ENCODE measurements around the gene SUCLG2. TPM values are rescaled to one million over a fixed set of nuclear protein-coding genes. Genes with fewer than 3 reads are reported as not detected.
A peak's percentile ranks its signal among the peaks of the same experiment; 100 is the strongest.

SUCLG2 gene, protein sequence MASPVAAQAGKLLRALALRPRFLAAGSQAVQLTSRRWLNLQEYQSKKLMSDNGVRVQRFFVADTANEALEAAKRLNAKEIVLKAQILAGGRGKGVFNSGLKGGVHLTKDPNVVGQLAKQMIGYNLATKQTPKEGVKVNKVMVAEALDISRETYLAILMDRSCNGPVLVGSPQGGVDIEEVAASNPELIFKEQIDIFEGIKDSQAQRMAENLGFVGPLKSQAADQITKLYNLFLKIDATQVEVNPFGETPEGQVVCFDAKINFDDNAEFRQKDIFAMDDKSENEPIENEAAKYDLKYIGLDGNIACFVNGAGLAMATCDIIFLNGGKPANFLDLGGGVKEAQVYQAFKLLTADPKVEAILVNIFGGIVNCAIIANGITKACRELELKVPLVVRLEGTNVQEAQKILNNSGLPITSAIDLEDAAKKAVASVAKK
- total RNA-seq (ENCODE audit: unreplicated experiment): 33.8 TPM
- long read RNA-seq, transcript SUCLG2-201 (11 exons, 2,352 nt): major isoform, 28 of 32 reads
- long read RNA-seq, partial matches to known transcripts: 0 of 32 reads
- long read RNA-seq, other reads (novel, unspliced or antisense): 4 of 32 reads

DNA sequence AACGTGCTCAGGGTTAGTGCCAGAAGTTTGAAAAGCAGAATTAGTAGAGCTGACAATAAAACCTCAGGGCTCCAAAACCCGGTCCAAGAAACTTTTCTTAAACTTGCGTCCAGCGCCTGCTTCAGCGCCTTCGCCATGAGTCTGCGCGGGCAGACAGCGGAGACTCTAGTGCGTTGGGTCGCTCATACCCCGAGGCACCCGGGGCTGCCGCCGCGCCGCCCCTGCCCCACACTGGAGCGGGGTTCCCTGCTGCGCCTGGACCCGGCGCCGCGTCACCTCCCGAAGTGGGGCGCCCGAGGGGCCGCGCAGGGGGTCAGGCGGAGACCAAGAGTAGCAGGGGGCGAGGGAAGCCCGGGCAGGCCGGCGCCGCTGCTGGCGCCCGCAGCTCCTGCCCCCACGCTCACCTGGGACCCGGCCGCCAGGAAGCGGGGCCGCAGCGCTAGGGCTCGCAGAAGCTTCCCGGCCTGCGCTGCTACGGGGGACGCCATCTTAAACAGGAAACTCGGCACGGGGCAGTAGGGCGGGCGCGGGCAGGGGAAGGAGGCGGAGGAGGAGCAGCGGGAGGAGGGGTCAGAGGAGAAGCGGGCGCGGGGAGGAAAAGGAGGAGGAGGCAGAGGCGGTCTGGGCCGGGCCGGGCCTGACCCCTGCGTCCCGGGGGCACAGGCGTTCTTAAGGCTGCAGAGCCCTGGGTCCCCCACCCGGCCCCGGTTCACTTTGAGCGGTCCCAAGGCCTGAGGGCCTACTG is at the start of gene SUCLG2:
SUCLG2 (minus strand) TSS at position 514 of the 745 bp plus-strand sequence; CDS start at position 488, 26 bp downstream.
- Mint-ChIP-seq H3K4me1 (ENCODE audit: unreplicated experiment) (peaks cover 7% of the 10 kb centered on the region), H3K27ac (ENCODE audit: unreplicated experiment) (peak within 1 kb of the TSS; percentile 59), H3K9me3 (ENCODE audit: unreplicated experiment) (no peaks in the 10 kb centered on the region), H3K36me3 (ENCODE audit: low read depth, unreplicated experiment) (no peaks in the 10 kb centered on the region), H3K4me3 (ENCODE audit: unreplicated experiment) (peak within 1 kb of the TSS; percentile 87), H3K27me3 (ENCODE audit: unreplicated experiment) (peaks cover 2% of the 10 kb centered on the region)
- peak; percentile 85 for DNase-seq (ENCODE audit: low spot score)
- TF ChIP-seq, protein P1, sequence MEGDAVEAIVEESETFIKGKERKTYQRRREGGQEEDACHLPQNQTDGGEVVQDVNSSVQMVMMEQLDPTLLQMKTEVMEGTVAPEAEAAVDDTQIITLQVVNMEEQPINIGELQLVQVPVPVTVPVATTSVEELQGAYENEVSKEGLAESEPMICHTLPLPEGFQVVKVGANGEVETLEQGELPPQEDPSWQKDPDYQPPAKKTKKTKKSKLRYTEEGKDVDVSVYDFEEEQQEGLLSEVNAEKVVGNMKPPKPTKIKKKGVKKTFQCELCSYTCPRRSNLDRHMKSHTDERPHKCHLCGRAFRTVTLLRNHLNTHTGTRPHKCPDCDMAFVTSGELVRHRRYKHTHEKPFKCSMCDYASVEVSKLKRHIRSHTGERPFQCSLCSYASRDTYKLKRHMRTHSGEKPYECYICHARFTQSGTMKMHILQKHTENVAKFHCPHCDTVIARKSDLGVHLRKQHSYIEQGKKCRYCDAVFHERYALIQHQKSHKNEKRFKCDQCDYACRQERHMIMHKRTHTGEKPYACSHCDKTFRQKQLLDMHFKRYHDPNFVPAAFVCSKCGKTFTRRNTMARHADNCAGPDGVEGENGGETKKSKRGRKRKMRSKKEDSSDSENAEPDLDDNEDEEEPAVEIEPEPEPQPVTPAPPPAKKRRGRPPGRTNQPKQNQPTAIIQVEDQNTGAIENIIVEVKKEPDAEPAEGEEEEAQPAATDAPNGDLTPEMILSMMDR (IDR thresholded peaks at IDR 0.05; ENCODE audit: unreplicated experiment): no peak

DNA sequence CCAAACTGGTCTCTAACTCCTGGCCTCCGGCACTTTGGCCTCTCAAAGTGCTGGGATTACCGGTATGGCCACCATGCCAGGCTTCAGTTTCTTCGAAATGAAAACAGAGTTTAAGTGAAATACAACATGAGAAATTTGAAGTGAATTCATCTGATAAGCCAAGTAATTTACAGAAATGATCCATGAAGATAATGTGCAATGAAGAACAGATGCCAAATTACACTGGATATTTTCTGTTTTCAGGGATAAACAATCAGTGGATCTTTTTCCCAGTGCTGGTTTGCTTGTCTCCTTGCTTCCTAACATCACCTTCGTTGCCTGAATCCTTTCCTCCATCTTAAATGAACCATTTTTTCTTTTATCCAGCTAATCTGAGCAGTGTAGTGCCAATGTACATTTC is 46.2 kb upstream of the SUCLG2 start:
- no peak for DNase-seq (ENCODE audit: low spot score)
- TF ChIP-seq, protein P1 (IDR thresholded peaks at IDR 0.05; ENCODE audit: unreplicated experiment): no peak
- H3K36me3 Mint-ChIP-seq (ENCODE audit: low read depth, unreplicated experiment): no peaks in the 10 kb centered on the region
- no peaks in the 10 kb centered on the region for H3K4me1 Mint-ChIP-seq (ENCODE audit: unreplicated experiment)
- H3K27me3 Mint-ChIP-seq (ENCODE audit: unreplicated experiment): peaks cover 2% of the 10 kb centered on the region
- no peaks in the 10 kb centered on the region for H3K9me3 Mint-ChIP-seq (ENCODE audit: unreplicated experiment)
- H3K4me3 Mint-ChIP-seq (ENCODE audit: unreplicated experiment): no peak overlapping the region
- no peak overlapping the region for H3K27ac Mint-ChIP-seq (ENCODE audit: unreplicated experiment)

DNA sequence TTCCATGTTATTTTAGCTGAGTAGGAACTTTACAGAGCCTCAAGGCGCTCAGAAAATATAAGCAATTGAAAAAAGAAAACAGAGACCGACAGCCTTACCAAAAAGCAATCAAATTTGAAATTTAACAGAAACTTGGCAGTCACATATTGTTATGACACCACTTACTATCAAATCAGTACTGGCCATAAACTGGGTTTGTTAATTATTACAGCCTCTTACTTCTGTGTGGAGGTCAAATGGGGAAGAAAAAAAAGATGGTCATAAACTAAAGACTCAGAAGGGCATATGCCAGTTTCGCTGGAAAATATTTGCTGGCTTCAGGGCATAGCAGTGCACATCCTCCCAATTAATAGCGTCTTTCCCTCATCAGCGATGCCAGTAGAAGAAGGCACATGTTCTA is 45.5 kb upstream of the SUCLG2 start:
- peaks cover 2% of the 10 kb centered on the region for H3K27me3 Mint-ChIP-seq (ENCODE audit: unreplicated experiment)
- TF ChIP-seq, protein P1 (IDR thresholded peaks at IDR 0.05; ENCODE audit: unreplicated experiment): no peak
- H3K36me3 Mint-ChIP-seq (ENCODE audit: low read depth, unreplicated experiment): no peaks in the 10 kb centered on the region
- H3K9me3 Mint-ChIP-seq (ENCODE audit: unreplicated experiment): no peaks in the 10 kb centered on the region
- no peak overlapping the region for H3K27ac Mint-ChIP-seq (ENCODE audit: unreplicated experiment)
- DNase-seq (ENCODE audit: low spot score): no peak
- H3K4me3 Mint-ChIP-seq (ENCODE audit: unreplicated experiment): no peak overlapping the region
- no peaks in the 10 kb centered on the region for H3K4me1 Mint-ChIP-seq (ENCODE audit: unreplicated experiment)

DNA sequence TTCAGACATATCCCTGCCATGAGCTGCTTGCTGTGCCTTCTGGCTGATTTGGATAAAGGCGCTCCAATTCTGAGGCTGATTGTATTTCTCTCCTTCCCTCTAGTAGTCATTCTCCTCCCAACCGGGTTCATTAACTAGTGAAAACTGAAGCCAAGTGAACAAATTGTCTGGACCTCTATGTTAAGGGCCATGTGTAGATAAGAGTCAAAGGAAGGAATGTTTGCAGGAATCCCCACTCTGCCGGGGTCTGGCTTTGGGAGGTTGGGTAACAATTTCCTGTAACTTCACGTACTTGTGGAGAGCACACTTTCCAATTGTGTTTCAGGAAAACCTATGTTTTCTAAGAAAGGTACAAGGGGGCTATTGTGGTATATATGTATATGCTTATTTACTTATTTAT is 38.2 kb upstream of the SUCLG2 start:
- no peak for DNase-seq (ENCODE audit: low spot score)
- Mint-ChIP-seq H3K4me3 (ENCODE audit: unreplicated experiment) (no peak overlapping the region), H3K27ac (ENCODE audit: unreplicated experiment) (no peak overlapping the region)

More for the DNA sequence above, 38.2 kb upstream of the SUCLG2 start:
- no peaks in the 10 kb centered on the region for H3K27me3 Mint-ChIP-seq (ENCODE audit: unreplicated experiment)
- H3K9me3 Mint-ChIP-seq (ENCODE audit: unreplicated experiment): no peaks in the 10 kb centered on the region
- no peaks in the 10 kb centered on the region for H3K36me3 Mint-ChIP-seq (ENCODE audit: low read depth, unreplicated experiment)
- H3K4me1 Mint-ChIP-seq (ENCODE audit: unreplicated experiment): peaks cover 9% of the 10 kb centered on the region
- TF ChIP-seq, protein P1 (IDR thresholded peaks at IDR 0.05; ENCODE audit: unreplicated experiment): no peak

All from endothelial cell (in vitro differentiated cells).